Epithelial cell of umbilical artery (primary cell): ENCODE results near the gene PSME4. TPM values are rescaled to one million over a fixed set of nuclear protein-coding genes. Genes with fewer than 3 reads are reported as not detected.

ENCODE experiments used
- total RNA-seq: library from RNA; depleted of rRNA; stranded (reverse); fragments of >200 nt; gene quantifications from 2 replicates; pipeline ENCODE4 v1.2.3, GENCODE V29; 2014

Gene PSME4
- 31.5 and 42.6 TPM in 2 replicates for total RNA-seq

GRCh38 chr2:53970724-53971602, at the start of gene PSME4:
Gene PSME4 (minus strand): TSS chr2:53970993. CDS start chr2:53970784, 209 bp downstream.

DNA sequence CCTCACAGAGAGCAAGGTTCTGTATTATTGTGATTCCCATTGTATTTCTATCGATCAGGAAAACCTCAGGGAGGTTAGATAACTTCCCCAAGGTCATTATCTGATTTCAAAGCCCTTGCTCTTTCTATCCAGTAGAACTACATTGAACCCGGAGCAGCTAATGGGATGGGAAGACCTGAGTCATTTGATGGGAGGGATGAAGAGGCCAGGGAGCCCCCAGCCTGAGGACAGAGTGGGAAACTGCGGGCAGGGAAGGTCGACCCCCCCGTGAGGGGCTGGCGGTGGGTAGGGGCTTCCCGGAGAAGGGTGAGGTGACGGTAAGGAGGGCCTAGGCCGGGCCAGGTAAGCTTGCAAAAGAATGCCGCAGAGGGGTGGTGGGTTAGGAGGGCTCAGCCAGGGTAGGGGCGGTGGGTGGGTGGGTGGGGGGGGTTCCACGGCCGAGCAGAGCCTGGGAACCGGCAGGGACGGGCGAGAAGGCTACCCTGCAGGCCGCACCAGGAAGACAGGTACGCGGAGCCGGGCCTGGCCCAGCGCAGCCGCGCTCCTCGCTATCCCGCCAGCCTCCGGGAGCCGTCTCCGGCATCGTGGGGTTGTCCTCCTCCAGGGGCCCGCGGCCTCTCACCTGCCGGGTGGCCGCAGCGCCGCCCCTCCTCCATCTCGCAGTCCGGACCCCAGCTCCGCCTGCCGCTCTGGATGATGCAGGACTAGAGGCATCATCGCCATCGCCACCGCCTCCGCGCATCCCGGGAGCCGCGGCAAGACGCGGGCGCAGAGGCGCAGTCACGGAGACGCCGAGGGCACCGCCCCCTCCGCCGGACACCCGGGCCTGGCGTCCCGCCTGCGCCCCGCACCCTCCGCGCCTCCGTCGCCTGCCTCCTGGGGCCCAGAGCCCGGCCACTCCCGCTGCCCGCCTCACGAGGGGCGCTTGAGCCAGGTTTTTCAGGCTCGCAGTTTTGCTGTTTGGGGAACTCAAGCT, 111.3 kb downstream of the PSME4 start, which contains the start of gene GPR75:
TSS of gene GPR75 (minus strand) at position 762 of the 976 bp plus-strand sequence. CDS start 5,211 bp downstream, outside the sequence.

Other genes starting within 250 kb of the PSME4 start
- 12.3 and 22.9 TPM in 2 replicates for gene CHAC2, start 203.2 kb downstream of the PSME4 start, total RNA-seq
- gene ASB3, start 184.0 kb downstream of the PSME4 start, total RNA-seq, result 26.6 and 31.8 TPM in 2 replicates
- gene ERLEC1, start 183.9 kb downstream of the PSME4 start, total RNA-seq, result 59.3 and 112 TPM in 2 replicates
- gene GPR75, start 111.0 kb downstream of the PSME4 start, total RNA-seq, result 0.65 and 1.2 TPM in 2 replicates
- gene ACYP2, start 144.6 kb upstream of the PSME4 start, total RNA-seq, result 3.9 and 4.1 TPM in 2 replicates